ENCODE results near the gene ORAI2.
"Not testable (repeated sequence)": the region's sequence is repeated elsewhere in the genome, so short reads cannot be mapped to it uniquely, and the experiment has no call there.

The ORAI2 gene

DNA sequence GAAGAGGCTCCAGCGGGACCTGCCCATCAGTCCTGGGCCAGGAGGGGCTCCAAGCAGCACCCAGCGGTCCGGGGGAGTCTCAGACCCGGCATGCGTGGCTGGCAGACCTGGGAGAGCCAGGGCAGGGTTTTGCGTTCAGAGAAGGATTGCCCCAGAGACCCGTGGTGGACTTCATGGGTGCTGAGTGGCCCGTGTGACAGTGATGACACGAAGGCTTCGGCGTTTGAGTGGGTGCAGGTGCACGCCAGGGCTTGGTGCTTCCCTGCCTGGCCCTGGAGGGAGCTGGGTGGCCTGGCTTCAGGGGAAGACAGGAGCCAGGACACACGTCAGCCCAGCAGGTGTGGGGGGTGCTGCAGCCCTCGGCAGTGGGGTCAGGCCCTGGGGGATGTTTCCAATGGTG, 13.9 kb downstream of the ORAI2 start:
- DNase-seq = no peak

DNA sequence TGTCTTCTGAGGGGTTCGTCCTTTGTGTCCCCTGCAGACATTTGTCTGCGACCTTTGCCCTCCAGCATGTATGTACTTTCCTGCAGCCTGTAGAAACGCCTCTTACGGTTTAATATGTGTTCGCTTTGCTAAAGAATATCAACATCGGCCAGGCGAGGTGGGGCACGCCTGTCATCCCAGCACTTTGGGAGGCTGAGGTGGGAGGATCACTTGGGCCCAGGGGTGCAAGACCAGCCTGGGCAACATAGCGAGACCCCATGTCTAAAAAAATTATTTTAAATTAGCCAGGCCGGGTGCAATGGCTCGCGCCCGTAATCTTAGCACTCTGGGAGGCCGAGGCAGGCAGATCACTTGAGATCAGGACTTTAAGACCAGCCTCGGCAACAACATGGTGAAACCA, 15.8 kb downstream of the ORAI2 start:
- DNase-seq = no peak

DNA sequence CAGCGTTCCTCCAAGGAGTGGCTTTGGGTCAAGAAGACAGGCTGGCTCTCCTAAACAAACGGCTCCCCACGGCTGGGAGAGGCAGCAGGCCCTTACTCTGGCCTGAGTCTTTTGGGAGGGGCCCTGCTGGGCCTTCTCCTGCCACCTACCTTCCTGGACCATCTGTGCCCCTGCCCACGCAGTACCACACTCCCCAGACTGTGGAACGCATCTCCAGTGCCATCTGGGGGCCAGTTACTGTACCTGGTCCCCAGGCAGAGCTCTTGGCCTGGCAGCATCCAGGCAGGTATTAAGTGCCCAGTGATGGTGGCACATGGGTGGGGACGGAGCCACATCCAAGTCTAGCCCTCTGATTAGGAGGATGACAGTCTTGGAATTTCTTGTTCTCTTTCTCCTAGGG, 16.9 kb downstream of the ORAI2 start:
- DNase-seq = no peak

DNA sequence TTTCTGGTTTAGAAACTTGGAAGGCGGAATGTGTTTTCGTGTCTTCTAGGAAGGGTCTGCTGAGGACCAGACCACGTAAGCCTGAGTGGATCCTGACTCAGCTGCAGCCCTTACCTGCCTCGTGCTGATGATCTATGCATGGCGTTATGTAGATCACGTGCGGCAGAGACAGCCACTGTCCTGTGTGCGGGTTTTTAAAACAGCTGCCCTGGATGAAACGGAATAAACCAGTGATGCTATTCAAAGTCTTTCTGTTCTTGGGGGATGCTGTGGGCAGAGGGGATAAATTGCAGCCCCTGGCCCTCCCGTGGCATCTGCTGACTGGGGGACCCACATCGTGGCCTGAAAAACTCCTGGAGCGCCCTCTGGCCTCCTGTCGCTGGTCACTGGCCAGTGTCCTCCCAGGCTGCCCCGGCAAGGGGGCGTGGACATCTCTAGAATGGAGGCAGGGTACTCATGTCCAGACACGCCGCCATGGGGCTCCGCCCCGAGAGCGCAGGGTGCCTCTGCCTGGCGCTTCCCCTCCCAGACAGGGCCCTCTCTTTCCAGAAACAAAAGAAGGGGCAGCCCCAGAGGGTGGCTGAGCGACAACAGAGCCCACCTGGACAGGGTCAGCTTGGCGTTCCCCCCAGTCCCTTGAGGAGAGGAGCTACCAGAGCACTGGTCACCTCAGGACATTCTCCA, 18.1 kb downstream of the ORAI2 start:
- DNase-seq = peak; percentile 52

DNA sequence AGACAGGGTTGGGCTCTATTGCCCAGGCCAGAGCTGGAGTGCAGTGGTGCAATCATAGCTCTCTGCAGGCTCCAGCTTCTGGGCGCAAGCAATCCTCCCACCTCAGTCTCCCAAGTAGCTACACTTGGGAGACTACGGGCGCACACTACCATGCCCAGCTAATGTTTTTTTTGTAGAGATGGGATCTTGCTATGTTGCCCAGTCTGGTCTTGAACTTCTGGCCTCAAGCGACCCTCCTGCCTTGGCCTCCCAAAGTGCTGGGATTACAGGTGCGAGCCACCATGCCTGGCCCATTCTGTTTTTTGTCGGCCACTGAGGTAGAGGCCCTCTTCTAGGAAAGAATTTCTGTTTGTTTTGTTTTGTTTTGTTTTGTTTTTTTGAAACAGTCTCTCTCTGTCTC, 19.1 kb downstream of the ORAI2 start:
- no peak for DNase-seq

DNA sequence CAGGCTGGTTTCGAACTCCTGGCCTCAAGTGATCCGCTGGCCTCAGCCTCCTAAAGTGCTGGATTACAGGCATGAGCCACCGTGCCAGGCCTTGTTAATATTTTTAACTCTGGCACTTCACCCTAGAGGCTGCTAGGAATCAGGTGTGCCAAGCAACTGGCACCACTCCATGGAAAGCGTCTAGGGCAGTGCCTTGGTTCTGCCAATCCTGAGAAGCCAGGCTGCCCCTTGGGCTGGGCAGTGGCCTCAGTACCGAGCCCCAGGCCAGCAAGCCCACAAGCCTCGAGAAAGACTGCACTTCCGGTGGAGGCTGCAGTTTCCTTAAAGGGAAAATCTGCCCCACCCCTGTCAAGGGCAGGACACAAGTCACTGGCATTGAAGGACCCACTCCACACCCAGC, 19.9 kb downstream of the ORAI2 start:
- DNase-seq = no peak

DNA sequence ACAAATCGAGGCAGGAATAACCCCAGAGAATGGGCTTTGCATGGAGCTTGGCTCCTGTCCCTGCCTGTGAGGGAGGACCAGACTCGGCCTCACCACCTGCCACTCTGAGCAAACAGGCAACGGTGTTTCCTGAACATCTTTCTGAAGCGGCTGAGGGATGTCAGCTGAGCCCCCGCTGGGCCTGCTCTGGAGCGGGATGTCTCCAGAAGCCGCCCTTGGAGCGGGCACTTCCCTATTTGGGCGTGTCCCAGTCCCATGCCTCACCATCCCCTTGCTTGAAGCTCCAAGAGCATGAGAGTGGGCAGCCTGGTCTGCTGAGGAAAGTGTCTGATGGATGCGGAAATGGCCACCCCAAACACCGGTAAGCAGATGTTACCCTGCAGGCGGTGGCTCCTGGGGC, 21.1 kb downstream of the ORAI2 start:
- DNase-seq = no peak

DNA sequence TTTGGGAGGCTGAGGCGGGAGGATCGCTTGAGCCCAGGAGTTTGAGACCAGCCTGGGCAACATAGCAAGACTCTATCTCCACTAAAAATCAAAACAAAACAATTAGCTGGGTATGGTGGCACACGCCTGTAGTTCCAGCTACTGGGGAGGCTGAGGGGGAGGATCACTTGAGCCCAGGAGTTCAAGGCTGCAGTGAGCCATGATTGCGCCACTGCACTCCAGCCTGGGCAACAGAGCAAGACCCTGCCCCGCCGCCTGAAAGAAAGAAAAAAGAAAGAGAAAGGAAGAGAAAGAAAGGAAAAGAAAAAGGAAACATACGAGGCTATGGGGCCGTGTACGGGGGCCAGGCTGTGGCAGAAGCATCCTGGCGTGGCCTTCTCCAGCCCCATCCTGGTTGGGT, 21.6 kb downstream of the ORAI2 start:
- DNase-seq = not testable (repeated sequence)

DNA sequence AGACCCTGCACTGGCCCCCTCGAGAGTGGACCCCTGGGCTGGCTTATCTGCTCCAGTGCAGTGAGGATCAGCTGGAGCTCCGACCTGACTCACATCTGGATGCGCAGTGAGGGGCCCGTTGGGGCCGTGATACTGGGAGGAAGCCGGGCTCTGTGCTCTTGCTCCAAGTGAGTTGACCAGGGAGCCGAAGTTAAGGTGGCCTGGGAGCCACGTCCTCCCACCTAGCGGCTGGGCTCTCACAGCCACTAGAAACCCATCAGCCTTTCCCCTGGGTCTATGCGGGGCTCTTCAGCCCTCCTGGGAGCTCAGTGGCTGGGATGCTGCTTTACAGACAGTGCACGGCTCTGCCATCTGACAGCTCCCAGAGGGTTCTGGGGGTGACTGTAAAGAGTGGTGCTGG, 22.2 kb downstream of the ORAI2 start:
- DNase-seq = no peak

DNA sequence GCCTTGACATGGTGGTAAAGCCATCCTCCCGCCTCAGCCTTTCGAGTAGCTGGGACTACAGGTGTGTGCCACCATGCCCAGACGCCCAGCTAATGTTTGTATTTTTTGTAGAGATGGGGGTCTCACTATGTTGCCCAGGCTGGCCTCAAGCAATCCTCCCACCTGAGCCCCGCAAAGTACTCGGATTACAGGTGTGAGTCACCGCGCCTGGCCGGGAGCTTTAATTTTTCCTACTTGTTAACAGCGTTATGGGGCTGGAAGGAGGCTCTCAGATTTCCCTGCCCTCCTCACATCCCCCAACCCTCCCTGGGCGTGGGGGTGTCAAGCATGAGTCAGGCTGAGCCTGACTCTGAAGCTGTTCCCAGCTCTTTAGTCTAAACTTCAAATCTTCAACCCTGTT, 23.0 kb downstream of the ORAI2 start:
- no peak for DNase-seq

DNA sequence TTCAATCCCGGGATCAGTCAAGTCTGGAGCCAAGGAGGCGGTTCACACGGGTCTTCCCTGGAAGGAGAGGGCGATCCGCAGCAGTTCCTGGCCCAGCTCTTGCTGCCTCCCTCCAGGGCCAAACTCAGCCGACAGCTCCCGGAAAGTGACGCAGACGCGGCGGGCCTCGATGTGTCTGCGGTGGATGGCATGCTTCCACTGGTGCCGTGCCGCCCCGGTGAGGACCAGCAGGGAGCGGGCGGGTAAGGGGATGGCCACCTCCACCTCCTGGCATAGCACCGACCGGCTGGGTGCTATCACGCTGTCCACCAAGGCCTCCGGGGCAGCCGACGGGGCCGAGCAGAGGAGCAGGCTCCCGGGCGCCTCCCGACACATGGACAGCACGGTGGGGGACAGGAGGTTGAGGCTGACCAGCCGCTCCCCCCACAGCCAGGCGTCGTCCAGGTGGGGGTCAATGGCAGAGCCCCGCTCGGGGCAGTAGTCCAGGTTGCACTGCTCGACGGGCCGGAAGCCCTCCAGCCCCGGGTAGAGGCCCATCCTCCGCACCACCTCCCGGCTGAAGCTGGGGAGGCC, 24.1 kb downstream of the ORAI2 start:
- no peak for DNase-seq

DNA sequence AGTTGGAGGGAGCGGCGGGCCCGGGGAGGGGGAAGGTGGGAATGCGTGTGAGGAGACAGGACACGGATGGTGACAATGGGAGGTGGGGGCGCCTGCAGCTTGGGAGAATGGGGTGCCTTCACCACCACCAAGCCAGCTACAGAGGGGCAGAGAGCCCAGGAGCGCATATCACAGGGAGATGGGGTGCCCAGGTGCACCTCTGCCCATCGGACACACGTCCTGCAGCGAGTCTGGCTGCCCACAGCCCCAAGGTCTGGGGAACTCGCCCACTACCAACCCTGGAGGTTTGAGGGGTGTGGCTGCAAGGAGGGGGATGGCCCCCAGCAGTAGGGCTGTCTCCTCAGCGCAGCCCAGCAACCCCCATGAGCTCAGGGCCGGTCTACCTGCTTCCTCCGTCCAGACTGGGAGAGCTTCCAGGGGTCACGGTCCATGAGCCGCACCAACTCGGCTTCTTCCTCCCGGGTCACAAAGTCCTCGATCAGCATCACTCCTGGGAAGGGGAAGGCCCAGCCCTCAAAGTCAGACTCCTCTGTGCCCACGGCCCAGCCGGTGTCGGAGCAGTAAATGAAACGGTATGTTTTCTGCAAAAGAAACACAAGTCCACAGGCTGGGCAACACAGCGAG, 26.0 kb downstream of the ORAI2 start:
- no peak for DNase-seq

DNA sequence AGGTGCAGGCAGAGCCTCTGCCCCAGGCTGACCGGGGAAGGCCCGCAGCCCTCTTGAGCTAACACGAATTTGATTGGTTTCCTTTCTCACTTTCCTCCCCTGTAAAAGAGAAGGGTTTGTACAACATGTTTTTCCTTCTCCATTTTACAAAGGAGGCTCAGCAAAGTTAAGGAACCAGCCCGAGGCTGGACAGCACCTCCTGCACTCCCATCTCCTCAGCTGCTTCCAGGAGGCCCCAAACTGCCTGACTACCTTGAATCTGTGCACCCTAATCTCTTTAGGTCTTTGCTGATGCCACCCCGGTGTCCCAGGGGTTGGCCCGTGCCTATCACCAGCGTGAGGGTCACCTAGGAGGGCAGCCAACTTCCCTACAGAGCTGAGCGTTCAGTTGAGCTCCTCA, 27.1 kb downstream of the ORAI2 start:
- no peak for DNase-seq

DNA sequence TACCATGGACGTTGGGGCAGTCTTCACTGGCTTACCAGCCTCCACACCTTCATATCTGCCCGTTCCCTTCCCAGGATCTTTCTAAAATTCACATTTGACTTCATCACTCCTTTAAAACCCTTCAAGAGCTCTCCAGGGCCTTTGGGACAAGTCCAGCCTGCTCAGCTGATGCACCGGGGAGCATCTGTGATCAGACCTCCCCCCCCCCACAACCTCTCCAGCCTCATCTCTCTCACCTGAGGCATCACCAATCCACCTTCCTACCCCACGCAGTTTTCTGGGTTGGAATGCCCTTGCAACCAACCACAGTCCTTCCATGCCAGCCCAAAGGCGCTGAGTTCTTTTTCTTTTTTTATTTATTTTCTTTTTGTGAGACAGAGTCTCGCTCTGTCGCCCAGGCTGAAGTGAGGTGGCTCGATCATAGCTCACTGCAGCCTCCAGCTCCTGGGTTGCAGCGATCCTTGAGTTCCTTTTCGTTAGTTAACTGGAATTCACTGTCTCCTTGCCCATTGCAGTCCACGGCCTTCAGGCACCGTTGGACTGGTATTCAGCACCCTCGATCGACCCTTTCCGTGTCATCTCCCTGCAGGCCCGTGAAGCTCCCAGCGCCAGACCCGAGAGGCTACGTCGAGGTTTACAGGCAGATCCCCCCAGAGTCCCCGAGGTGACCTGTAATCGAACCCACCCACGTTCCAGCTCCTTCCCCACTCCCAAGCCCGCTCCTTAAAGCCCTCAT, 30.6 kb downstream of the ORAI2 start:
- no peak for DNase-seq

DNA sequence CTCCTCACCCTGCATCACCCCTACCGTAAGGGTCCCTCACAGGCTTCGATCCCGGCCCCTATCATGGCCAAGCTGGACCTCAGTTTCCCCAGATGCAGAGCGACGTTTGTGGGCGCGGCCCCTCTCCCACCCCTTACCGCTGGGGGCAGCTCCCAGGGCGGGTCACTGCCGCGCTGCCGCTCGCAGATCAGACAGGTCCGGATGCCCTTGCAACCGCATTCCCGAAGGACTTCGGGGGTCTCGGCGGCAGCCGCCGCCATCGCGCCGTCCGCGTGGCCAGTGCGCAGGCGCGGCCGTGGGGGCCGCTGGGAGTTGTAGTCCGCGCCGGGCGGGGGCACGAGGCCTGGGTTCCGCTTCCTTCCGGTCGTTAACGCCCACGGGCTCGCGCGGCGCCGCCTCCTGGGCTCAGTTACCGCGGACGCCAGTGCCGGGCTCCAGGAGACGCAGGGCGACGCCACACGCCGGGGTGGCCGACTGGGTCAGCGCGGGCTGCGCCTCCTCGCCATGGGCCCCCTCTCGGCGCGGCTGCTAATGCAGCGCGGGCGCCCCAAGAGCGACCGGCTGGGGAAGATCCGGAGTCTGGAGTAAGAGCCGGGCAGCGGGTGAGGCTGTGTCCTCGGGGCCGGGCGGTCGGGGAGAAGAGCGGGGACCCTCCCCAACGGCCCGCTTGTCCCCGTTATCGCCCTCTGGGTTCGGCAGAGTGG, 31.4 kb downstream of the ORAI2 start, which contains the start of the genes ALKBH4 and LRWD1:
TSS of gene ALKBH4 (minus strand) at position 287 of the 704 bp plus-strand sequence. CDS start at position 260, 27 bp downstream.
TSS of gene LRWD1 (plus strand) at position 408 of the 704 bp plus-strand sequence. CDS start at position 505, 97 bp downstream.
- peak; percentile 96 for DNase-seq

DNA sequence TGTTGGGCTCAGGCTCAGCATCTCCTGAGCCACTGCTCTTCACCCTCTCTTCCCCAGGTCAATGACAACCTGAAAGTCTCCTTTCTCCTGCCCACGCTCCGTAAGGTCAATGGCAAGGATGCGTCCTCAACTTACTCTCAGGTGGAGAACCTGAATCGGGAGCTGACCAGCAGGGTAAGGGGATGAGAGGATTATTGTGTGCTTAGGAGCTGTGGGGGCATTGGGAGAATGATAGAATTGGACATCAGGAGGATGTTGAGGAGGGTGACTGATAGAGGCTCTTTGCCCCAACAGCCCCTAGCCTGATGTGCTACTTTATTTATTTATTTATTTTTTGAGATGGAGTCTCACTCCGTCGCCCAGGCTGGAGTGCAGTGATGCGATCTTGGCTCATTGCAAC, 32.7 kb downstream of the ORAI2 start:
- no peak for DNase-seq

DNA sequence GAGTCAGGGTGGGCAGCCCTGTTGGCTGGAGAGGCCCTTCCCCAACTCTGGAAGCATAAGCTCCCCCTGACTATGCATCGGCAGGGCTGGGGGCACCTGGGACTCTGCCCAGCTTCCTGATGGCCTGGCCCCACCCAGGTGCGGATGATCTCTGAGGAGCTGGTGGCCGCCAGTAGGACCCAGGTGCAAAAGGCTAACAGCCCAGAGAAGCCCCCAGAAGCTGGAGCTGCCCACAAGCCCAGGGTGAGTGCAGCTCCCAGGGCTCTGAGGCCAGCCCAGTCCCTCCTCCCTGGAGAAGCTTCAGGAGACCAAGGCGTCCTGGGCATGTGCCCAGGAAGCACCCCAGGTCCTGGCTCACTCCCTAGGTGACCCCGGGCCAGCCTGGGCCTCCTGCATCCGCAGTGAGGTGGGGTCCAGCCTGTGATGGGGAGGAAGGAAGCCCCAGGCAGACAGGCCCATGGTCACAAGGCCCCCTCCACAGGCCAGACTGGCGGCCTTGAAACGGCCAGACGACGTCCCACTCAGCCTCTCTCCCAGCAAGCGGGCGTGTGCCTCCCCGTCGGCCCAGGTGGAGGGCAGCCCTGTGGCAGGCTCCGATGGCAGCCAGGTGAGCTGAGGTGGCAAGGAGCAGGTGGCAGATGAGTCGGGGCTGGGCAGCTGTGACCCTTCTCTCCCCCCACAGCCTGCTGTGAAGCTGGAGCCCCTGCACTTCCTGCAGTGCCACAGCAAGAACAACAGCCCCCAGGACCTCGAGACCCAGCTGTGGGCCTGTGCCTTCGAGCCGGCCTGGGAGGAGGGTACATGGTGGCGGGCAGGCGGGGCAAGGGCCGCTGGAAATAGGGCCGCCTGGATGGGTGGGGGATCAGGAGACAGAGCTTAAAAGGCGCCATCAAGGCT, 34.5 kb downstream of the ORAI2 start:
- DNase-seq = no peak

DNA sequence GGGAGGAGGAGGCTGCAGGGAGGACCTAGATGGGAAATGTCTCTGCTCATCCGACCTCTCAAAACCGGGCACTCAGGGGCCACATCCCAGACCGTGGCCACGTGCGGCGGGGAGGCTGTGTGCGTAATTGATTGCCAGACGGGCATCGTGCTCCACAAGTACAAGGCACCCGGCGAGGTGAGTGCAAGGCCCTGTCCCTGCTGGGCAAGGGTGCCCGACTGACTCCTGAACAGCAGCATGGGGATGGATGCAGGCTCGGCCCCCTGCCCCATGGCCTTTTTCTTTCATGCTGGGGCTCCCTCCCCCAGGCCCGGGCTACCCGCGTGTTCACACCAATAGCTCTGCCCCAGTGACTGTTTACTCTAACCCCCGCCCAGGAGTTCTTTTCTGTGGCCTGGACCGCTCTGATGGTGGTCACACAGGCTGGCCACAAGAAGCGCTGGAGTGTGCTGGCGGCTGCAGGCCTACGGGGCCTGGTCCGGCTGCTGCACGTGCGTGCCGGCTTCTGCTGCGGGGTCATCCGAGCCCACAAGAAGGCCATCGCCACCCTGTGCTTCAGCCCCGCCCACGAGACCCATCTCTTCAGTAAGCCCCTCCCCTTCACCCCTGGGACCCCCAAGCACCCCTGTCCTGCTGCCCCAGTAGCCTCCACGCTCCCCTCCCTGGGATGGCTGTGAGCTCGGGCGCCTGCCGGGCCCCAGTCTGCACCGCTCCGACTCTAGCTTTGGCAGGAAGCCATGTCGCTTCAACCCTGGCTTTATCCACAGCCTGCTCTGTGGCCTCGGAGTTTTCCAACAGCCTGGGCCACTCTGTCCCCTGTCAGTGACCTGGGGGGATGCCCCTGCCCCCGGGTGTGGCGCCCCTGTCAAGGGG, 35.3 kb downstream of the ORAI2 start:
- no peak for DNase-seq

DNA sequence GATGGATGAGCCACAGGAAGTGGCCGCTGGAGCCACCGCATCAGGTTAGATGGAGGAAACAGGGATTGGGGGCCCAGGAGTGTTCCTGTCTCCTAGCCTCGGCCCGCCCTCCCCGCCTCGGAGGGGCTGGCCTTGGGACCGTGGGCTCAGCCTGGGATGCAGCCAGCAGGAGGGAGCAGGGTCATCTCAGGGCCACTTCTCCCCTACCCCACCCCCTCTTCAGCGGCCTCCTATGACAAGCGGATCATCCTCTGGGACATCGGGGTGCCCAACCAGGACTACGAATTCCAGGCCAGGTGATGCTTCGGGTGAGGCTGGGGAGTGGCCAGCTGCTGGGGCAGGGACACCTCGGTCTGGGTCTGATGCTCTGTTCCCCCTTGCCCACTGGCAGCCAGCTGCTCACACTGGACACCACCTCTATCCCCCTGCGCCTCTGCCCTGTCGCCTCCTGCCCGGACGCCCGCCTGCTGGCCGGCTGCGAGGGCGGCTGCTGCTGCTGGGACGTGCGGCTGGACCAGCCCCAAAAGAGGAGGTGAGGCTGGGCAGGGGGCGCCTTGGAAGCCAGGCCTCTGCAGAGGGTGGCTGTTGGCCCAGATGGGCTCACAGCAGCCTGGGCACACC, 36.1 kb downstream of the ORAI2 start:
- no peak for DNase-seq

All from eye (tissue), 1 donor.